GM23338 (cell line): ENCODE measurements around the gene ZBTB9.

Source experiments
- CREB1 ChIP-seq: fragments of 250-450 bp; sonication (Bioruptor Pico); IDR thresholded peaks from 2 replicates; pipeline ENCODE4 v1.5.0; 2020; ENCODE audit warnings: low read depth, mild to moderate bottlenecking, moderate library complexity
- CTCF ChIP-seq, 2 experiments: fragments of 200-600 bp in 1 of 2; sonication (generic) in 1 of 2; conservative IDR thresholded peaks; 2 replicates each; pipeline versions ENCODE4 v1.5.1 to v1.6.1; 2016 to 2017; ENCODE audit warnings: antibody characterized with exemption in 2 of 2, low read depth in 2 of 2, mild to moderate bottlenecking in 2 of 2, moderate library complexity in 1 of 2
- EZH2 ChIP-seq: fragments of 200-600 bp; sonication (generic); IDR thresholded peaks from one replicate; pipeline ENCODE4 v1.8.0; 2017; ENCODE audit warnings: antibody characterized with exemption, mild to moderate bottlenecking, low read depth; ENCODE audit not compliant: unreplicated experiment
- POLR2AphosphoS5 ChIP-seq: IDR thresholded peaks from 2 replicates; pipeline ENCODE4 v1.6.1; 2016; ENCODE audit warnings: antibody characterized with exemption, low read depth
- REST ChIP-seq: IDR thresholded peaks from one replicate; pipeline ENCODE4 v1.6.1; 2018; ENCODE audit warnings: antibody characterized with exemption; ENCODE audit not compliant: unreplicated experiment
- ZNF114 ChIP-seq: fragments of 250-450 bp; sonication (Bioruptor Pico); IDR thresholded peaks from 2 replicates; pipeline ENCODE4 v1.5.0; 2020; ENCODE audit warnings: mild to moderate bottlenecking, moderate library complexity

GRCh38 chr6:33430991-33431879 lies 23.1 kb upstream of the ZBTB9 start:
- TF ChIP-seq CREB1 (CRISPR knock-in tag) (peak; percentile 6; the same call in 1 of the 2 replicates), ZNF114 (CRISPR knock-in tag) (no peak), EZH2 (no peak), CTCF (conservative IDR thresholded peaks at IDR 0.05; ENCODE audit: low read depth in 2 of 2) (no peak), REST (peak; percentile 38), POLR2AphosphoS5 (peak; percentile 27; the same call in 1 of the 2 replicates)
